Neutrophil (primary cell): ENCODE results near the gene JARID2.

Experiments
- H3K27ac ChIP-seq: fragments of 200-600 bp; sonication (generic); 2 replicates; pipeline ENCODE4 v1.5.1; 2016; ENCODE audit warnings: mild to moderate bottlenecking, moderate library complexity
- H3K27me3 ChIP-seq: fragments of 200-600 bp; sonication (generic); 2 replicates; pipeline ENCODE4 v1.6.0; 2016; ENCODE audit warnings: mild to moderate bottlenecking
- H3K36me3 ChIP-seq: fragments of 200-600 bp; sonication (generic); 2 replicates; pipeline ENCODE4 v1.5.1; 2017
- H3K4me1 ChIP-seq, 2 experiments: fragments of 200-600 bp in 1 of 2; sonication (generic) in 1 of 2; 1 replicate in 1 of 2; 2 replicates in 1 of 2; pipeline versions ENCODE4 v1.5.1 to v1.6.1; 2013 to 2016; ENCODE audit warnings: low read depth in 1 of 2, low read length in 1 of 2, mild to moderate bottlenecking in 1 of 2, moderate library complexity in 1 of 2; ENCODE audit not compliant: control insufficient read depth in 1 of 2, insufficient read depth in 1 of 2
- H3K4me3 ChIP-seq, 2 experiments: fragments of 200-600 bp in 1 of 2; sonication (generic) in 1 of 2; 1 replicate in 1 of 2; 2 replicates in 1 of 2; pipeline ENCODE4 v1.5.1; 2013 to 2016; ENCODE audit warnings: low read depth in 1 of 2, low read length in 1 of 2, mild to moderate bottlenecking in 1 of 2, moderate library complexity in 1 of 2
- H3K9me3 ChIP-seq: fragments of 200-600 bp; sonication (generic); 2 replicates; pipeline ENCODE4 v1.5.1; 2016
- TF ChIP-seq, protein P1 (sequence below): fragments of 200-600 bp; sonication (generic); IDR thresholded peaks from 2 replicates; pipeline ENCODE4 v1.5.1; 2016; ENCODE audit warnings: antibody characterized with exemption

JARID2 gene

DNA sequence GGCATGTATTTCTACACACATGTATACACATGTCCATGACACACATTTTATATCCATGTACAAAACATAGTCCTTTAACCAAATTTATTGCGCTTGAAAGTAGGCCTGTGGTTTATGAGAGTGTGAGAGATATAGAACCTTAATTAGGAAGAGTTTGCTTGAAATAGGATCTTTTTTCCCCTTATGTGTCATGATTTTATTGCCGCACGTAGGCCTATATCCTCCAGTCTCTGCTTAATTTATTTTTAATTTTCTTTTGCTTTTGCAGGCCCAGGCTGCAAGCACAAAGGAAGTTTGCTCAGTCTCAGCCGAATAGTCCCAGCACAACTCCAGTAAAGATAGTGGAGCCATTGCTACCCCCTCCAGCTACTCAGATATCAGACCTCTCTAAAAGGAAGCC, 205.9 kb downstream of the JARID2 start:
- Histone ChIP-seq H3K4me3 (no peak overlapping the region), H3K4me1 (no peaks in the 10 kb centered on the region), H3K27me3 (no peaks in the 10 kb centered on the region), H3K36me3 (peaks cover 27% of the 10 kb centered on the region), H3K27ac (no peak overlapping the region), H3K9me3 (no peaks in the 10 kb centered on the region)
- TF ChIP-seq, protein P1, sequence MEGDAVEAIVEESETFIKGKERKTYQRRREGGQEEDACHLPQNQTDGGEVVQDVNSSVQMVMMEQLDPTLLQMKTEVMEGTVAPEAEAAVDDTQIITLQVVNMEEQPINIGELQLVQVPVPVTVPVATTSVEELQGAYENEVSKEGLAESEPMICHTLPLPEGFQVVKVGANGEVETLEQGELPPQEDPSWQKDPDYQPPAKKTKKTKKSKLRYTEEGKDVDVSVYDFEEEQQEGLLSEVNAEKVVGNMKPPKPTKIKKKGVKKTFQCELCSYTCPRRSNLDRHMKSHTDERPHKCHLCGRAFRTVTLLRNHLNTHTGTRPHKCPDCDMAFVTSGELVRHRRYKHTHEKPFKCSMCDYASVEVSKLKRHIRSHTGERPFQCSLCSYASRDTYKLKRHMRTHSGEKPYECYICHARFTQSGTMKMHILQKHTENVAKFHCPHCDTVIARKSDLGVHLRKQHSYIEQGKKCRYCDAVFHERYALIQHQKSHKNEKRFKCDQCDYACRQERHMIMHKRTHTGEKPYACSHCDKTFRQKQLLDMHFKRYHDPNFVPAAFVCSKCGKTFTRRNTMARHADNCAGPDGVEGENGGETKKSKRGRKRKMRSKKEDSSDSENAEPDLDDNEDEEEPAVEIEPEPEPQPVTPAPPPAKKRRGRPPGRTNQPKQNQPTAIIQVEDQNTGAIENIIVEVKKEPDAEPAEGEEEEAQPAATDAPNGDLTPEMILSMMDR: no peak

DNA sequence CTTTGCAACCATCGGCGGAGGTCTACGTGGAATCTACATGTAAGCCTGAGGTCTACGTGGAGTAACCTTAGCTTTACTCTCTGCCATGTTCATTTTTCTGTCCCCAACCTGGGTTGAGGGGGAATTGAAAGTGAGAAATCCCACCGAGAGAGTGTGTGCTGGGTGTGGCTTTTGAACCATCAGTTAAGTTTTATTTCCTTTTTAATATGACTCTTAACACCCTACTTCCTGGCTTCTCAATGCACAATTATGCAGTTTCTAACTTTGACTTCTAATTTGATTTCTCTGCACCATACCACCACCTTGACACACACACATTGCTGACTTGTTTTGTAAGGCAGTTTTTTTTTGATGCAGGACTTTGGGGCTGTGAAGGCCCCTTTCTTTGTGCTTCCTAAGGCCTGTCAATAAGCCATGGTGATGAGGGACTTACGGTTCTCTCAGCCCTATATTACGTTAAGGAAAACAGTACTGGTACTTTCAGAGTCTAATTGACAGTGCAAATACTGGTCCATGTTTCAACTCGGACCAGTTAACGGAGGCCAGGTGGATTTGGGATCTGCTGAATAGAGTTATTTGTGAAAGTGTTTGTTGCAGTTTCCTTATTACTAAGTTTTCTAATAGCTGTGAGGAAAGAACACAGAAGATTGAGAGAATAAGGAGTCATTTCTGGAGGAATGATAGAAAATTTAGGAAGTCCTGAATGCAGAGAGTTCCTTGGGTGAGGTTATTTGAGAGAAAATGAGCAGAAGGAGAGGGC, 206.5 kb downstream of the JARID2 start:
- no peaks in the 10 kb centered on the region for H3K27me3 ChIP-seq
- no peak overlapping the region for H3K4me3 ChIP-seq
- no peaks in the 10 kb centered on the region for H3K9me3 ChIP-seq
- H3K4me1 ChIP-seq: no peaks in the 10 kb centered on the region
- TF ChIP-seq, protein P1: no peak
- H3K27ac ChIP-seq: no peak overlapping the region
- H3K36me3 ChIP-seq: peaks cover 31% of the 10 kb centered on the region

DNA sequence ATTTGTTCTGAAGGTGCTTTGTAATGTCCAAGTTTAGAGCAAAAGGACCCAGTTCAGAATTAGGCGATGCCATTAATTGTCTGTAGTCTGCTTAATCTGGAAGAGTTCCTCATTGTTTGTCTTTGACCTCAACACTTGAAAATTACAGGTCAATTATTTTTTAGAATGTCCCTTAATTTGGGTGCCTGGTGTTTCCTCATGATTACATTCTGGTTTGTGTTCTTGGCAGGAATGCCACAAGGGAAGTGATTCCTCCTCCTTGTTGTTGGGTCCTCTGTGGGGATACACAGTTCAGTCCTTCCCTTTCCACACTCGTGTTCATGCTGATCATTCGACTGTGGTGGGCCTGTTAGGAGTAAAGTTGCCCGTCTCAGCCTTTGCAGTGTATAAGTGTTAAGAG, 207.3 kb downstream of the JARID2 start:
- TF ChIP-seq, protein P1: no peak
- Histone ChIP-seq H3K4me3 (no peak overlapping the region), H3K27ac (no peak overlapping the region), H3K4me1 (no peaks in the 10 kb centered on the region), H3K27me3 (no peaks in the 10 kb centered on the region), H3K9me3 (no peaks in the 10 kb centered on the region), H3K36me3 (peaks cover 31% of the 10 kb centered on the region)

DNA sequence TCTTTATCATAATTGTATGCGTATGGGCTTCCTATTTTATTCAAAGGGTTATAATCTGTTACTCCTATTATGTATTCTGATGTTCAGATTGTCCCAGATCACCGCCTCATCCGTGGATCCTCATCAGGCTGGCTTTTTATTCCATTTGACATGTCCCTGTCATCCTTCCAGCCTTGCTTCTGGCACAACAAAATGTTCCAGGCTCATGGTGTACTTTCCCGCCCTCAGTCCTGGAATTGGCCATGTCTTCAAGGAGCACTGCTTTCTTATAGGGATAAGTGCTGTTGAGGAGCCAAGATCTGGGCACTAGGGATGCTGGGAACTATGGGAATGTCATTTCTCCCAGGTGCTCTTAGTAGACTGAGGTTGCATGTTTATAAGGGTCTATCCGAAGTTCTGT, 207.8 kb downstream of the JARID2 start:
- TF ChIP-seq, protein P1: no peak
- no peak overlapping the region for H3K4me3 ChIP-seq
- H3K27ac ChIP-seq: no peak overlapping the region
- no peaks in the 10 kb centered on the region for H3K4me1 ChIP-seq
- peaks cover 31% of the 10 kb centered on the region for H3K36me3 ChIP-seq
- H3K9me3 ChIP-seq: no peaks in the 10 kb centered on the region
- no peaks in the 10 kb centered on the region for H3K27me3 ChIP-seq

DNA sequence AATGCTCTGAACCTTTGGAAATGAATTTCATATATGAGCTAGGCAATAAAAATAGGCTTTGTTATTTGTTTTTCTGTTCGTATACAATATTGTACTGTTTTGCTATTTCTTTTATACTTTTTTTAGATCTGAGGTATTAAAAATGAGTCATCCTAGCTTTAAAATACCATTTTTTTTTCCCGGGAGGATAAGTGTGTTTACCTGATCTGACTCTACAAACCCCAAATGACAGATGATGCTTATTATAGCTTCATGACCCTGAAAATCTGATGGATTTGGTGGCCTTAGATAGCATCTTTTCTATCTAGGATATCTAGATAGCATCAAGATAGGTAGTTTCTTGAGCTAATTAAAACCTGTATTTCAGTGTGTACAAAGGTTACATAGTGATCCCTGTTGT, 210.6 kb downstream of the JARID2 start:
- H3K36me3 ChIP-seq: peaks cover 31% of the 10 kb centered on the region
- H3K9me3 ChIP-seq: no peaks in the 10 kb centered on the region
- H3K4me3 ChIP-seq: no peak overlapping the region
- H3K27me3 ChIP-seq: no peaks in the 10 kb centered on the region
- H3K4me1 ChIP-seq: no peaks in the 10 kb centered on the region
- H3K27ac ChIP-seq: no peak overlapping the region
- TF ChIP-seq, protein P1: no peak
